ENCODE results near the gene CDC26.

GRCh38 chr9:113247640-113248039 is 27.7 kb downstream of the CDC26 start:
- no peak for TF ChIP-seq CTCF (IDR thresholded peaks at IDR 0.05; ENCODE audit: poor library complexity, severe bottlenecking)
- no peak for TF ChIP-seq REST (IDR thresholded peaks at IDR 0.05; ENCODE audit: borderline replicate concordance)
- no peak for TF ChIP-seq POLR2AphosphoS5 (IDR thresholded peaks at IDR 0.05)
- no peak for TF ChIP-seq MXI1 (conservative IDR thresholded peaks at IDR 0.05; ENCODE audit: poor library complexity, severe bottlenecking)
- no peak for TF ChIP-seq SMC3 (conservative IDR thresholded peaks at IDR 0.05; ENCODE audit: poor library complexity)
- TF ChIP-seq EZH2 (IDR thresholded peaks at IDR 0.05; ENCODE audit: borderline replicate concordance, insufficient read depth, low read length, poor library complexity, severe bottlenecking): no peak
- TF ChIP-seq EP300 (conservative IDR thresholded peaks at IDR 0.05; ENCODE audit: poor library complexity, severe bottlenecking): no peak
- no peak for TF ChIP-seq TAF1 (IDR thresholded peaks at IDR 0.05; ENCODE audit: low read depth)

Data from neural cell (in vitro differentiated cells).